ENCODE results near the gene PLXNA2.

Gene PLXNA2

GRCh38 chr1:208008534-208008933 lies 235.7 kb downstream of the PLXNA2 start:
- DNase-seq = no peak

GRCh38 chr1:208007938-208008342 lies 236.2 kb downstream of the PLXNA2 start:
- no peak for DNase-seq

- no peak for DNase-seq
Observed at GRCh38 chr1:208007319-208007937, 236.8 kb downstream of the PLXNA2 start.

- no peak for DNase-seq
Observed at GRCh38 chr1:208006258-208006920, 237.8 kb downstream of the PLXNA2 start.

- DNase-seq = no peak
Observed at GRCh38 chr1:208004851-208005250, 239.3 kb downstream of the PLXNA2 start.

- no peak for DNase-seq
Observed at GRCh38 chr1:208003241-208003640, 240.9 kb downstream of the PLXNA2 start.

GRCh38 chr1:208002672-208003071 lies 241.5 kb downstream of the PLXNA2 start:
- DNase-seq = no peak

- DNase-seq = no peak
Observed at GRCh38 chr1:208002078-208002477, 242.1 kb downstream of the PLXNA2 start.

GRCh38 chr1:208000504-208000903 lies 243.7 kb downstream of the PLXNA2 start:
- no peak for DNase-seq

GRCh38 chr1:207999972-208000371 lies 244.2 kb downstream of the PLXNA2 start:
- no peak for DNase-seq

- no peak for DNase-seq
Observed at GRCh38 chr1:207999274-207999915, 244.8 kb downstream of the PLXNA2 start.

- DNase-seq = no peak
Observed at GRCh38 chr1:207998691-207999090, 245.5 kb downstream of the PLXNA2 start.

GRCh38 chr1:207997486-207998268 lies 246.5 kb downstream of the PLXNA2 start:
- DNase-seq = peak; percentile 40

GRCh38 chr1:207996636-207997035 lies 247.5 kb downstream of the PLXNA2 start:
- no peak for DNase-seq

GRCh38 chr1:207995576-207995975 lies 248.6 kb downstream of the PLXNA2 start:
- DNase-seq = no peak

GRCh38 chr1:207993477-207994445 lies 250.4 kb downstream of the PLXNA2 start:
- DNase-seq = no peak

GRCh38 chr1:207992677-207993236 lies 251.4 kb downstream of the PLXNA2 start:
- DNase-seq = no peak

GRCh38 chr1:207991583-207992026 lies 252.6 kb downstream of the PLXNA2 start:
- no peak for DNase-seq

- DNase-seq = no peak
Observed at GRCh38 chr1:207990876-207991582, 253.2 kb downstream of the PLXNA2 start.

- no peak for DNase-seq
Observed at GRCh38 chr1:207990455-207990854, 253.7 kb downstream of the PLXNA2 start.
